Nephron (organoid): ENCODE measurements around the gene ULK4.
"Not testable (repeated sequence)": the region's sequence is repeated elsewhere in the genome, so short reads cannot be mapped to it uniquely, and the experiment has no call there.

Experiments
- H3K27ac Mint-ChIP-seq, 3 experiments: 2 replicates each; pipeline ENCODE4 v1.8.0; 2020; ENCODE audit warnings: mixed read lengths in 3 of 3, mild to moderate bottlenecking in 2 of 3, moderate library complexity in 1 of 3
- H3K27me3 Mint-ChIP-seq: 2 replicates; pipeline ENCODE4 v1.8.0; 2021; ENCODE audit warnings: low read depth, mild to moderate bottlenecking, moderate library complexity, mixed read lengths
- H3K36me3 Mint-ChIP-seq: 2 replicates; pipeline ENCODE4 v1.8.0; 2020; ENCODE audit warnings: low read depth, mixed read lengths
- H3K4me1 Mint-ChIP-seq: 2 replicates; pipeline ENCODE4 v1.8.0; 2020; ENCODE audit warnings: mixed read lengths
- H3K4me3 Mint-ChIP-seq, 3 experiments: 2 replicates each; pipeline ENCODE4 v1.8.0; 2020; ENCODE audit warnings: mild to moderate bottlenecking in 3 of 3, mixed read lengths in 3 of 3, moderate library complexity in 2 of 3
- H3K9me3 Mint-ChIP-seq: 2 replicates; pipeline ENCODE4 v1.8.0; 2020; ENCODE audit warnings: mixed read lengths
- CTCF ChIP-seq, 3 experiments: fragments of 200-600 bp; sonication (generic); IDR thresholded peaks; one replicate each; pipeline ENCODE4 v1.5.0; 2021; ENCODE audit warnings: antibody characterized with exemption in 3 of 3; ENCODE audit not compliant: unreplicated experiment in 3 of 3

The ULK4 gene

GRCh38 chr3:41794748-41795589 is 166.9 kb downstream of the ULK4 start:
- Mint-ChIP-seq H3K4me3 (no peak overlapping the region), H3K27me3 (no peaks in the 10 kb centered on the region), H3K27ac (no peak overlapping the region), H3K4me1 (no peaks in the 10 kb centered on the region), H3K9me3 (no peaks in the 10 kb centered on the region), H3K36me3 (no peaks in the 10 kb centered on the region)
- no peak for TF ChIP-seq CTCF (IDR thresholded peaks at IDR 0.05; ENCODE audit: unreplicated experiment in 3 of 3)

- H3K4me1 Mint-ChIP-seq: no peaks in the 10 kb centered on the region
- no peaks in the 10 kb centered on the region for H3K27me3 Mint-ChIP-seq
- no peaks in the 10 kb centered on the region for H3K9me3 Mint-ChIP-seq
- no peak overlapping the region for H3K4me3 Mint-ChIP-seq
- no peak overlapping the region for H3K27ac Mint-ChIP-seq
- H3K36me3 Mint-ChIP-seq: no peaks in the 10 kb centered on the region
- no peak for TF ChIP-seq CTCF (IDR thresholded peaks at IDR 0.05; ENCODE audit: unreplicated experiment in 3 of 3)
Observed at GRCh38 chr3:41792806-41793205, 169.1 kb downstream of the ULK4 start.

GRCh38 chr3:41769106-41769505 is 192.8 kb downstream of the ULK4 start:
- Mint-ChIP-seq H3K4me1 (no peaks in the 10 kb centered on the region), H3K36me3 (peaks cover 3% of the 10 kb centered on the region), H3K4me3 (no peak overlapping the region), H3K27me3 (no peaks in the 10 kb centered on the region), H3K9me3 (no peaks in the 10 kb centered on the region), H3K27ac (no peak overlapping the region)
- TF ChIP-seq CTCF (IDR thresholded peaks at IDR 0.05; ENCODE audit: unreplicated experiment in 3 of 3): no peak

GRCh38 chr3:41768363-41768762 is 193.5 kb downstream of the ULK4 start:
- no peak for TF ChIP-seq CTCF (IDR thresholded peaks at IDR 0.05; ENCODE audit: unreplicated experiment in 3 of 3)
- H3K4me3 Mint-ChIP-seq: no peak overlapping the region
- peaks cover 3% of the 10 kb centered on the region for H3K36me3 Mint-ChIP-seq
- no peaks in the 10 kb centered on the region for H3K9me3 Mint-ChIP-seq
- H3K27me3 Mint-ChIP-seq: no peaks in the 10 kb centered on the region
- H3K4me1 Mint-ChIP-seq: no peaks in the 10 kb centered on the region
- H3K27ac Mint-ChIP-seq: no peak overlapping the region

- H3K4me3 Mint-ChIP-seq, H3K36me3 Mint-ChIP-seq, H3K4me1 Mint-ChIP-seq, H3K27ac Mint-ChIP-seq, H3K9me3 Mint-ChIP-seq, H3K27me3 Mint-ChIP-seq: not testable (repeated sequence)
Observed at GRCh38 chr3:41762867-41763266, 199.0 kb downstream of the ULK4 start.

GRCh38 chr3:41753651-41754050 is 208.3 kb downstream of the ULK4 start:
- TF ChIP-seq CTCF (IDR thresholded peaks at IDR 0.05; ENCODE audit: unreplicated experiment in 3 of 3): no peak
- no peaks in the 10 kb centered on the region for H3K27me3 Mint-ChIP-seq
- no peak overlapping the region for H3K27ac Mint-ChIP-seq
- H3K4me3 Mint-ChIP-seq: no peak overlapping the region
- no peaks in the 10 kb centered on the region for H3K4me1 Mint-ChIP-seq
- no peaks in the 10 kb centered on the region for H3K9me3 Mint-ChIP-seq
- peaks cover 3% of the 10 kb centered on the region for H3K36me3 Mint-ChIP-seq
